ENCODE data around the gene PVRIG. TPM values are rescaled to one million over a fixed set of nuclear protein-coding genes. Genes with fewer than 3 reads are reported as not detected.

Gene PVRIG
- total RNA-seq (2022; extraction: Qiagen RNA extraction; ENCODE audit: low read depth), result 0.08 TPM in 1 of 5 replicates, not detected in the others

GRCh38 chr7:100219801-100220585, at the start of gene PVRIG:
TSS of gene PVRIG (plus strand) at chr7:100219949. CDS start at chr7:100219971, 22 bp downstream.

DNA sequence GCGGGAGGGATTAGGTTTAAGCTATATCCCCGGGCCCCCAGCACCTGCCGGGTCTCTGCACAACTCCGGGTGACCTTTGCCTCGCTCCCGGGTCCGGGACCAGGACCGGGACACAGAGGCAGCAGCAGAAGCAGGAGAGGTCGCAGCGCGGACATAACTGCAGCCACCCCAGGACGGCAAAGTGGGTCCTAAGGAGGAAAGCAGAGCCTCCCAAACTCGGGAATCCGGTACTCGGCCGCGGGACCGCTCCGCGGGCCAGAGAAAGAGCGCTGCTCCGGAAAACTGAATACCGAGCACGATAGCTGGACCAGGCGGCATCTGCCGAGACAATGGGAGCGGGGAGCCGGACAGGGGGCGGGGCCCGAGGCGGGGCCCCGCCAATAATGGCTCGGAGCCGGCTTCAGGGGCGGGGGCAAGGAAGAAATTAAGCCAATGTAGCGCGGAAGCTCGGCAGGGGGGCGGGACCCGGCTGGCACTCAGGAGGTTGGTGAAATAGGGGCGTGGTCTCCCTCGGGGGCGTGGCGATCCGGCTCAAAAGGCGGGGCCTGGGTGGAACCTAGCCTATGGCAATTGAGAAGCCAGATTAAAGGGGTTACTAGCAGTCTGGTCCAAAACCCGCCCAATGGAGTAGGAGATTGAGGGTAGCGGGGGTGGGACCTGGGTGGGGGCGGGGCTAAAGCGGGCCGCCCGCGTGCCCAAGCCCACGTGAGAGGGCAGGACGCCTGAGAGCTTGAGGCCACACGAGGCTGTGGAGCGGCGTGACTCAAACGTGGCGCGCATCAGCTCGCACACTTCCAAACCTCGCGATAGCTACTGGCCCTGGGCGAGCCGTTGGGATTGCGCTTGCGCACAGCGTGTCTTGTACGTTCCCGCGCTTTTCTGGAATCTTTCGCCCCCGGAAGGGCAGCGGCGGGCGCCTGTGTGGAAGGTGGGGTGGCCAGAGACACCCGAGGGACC, 42.4 kb upstream of the PVRIG start, which contains the start of the genes GPC2 and STAG3:
TSS of gene GPC2 (minus strand) at position 337 of the 957 bp plus-strand sequence. CDS start at position 155, 182 bp downstream.
TSS of gene STAG3 (plus strand) at position 874 of the 957 bp plus-strand sequence. CDS start 2,639 bp downstream, outside the sequence.

Other genes with a start within 250 kb of the PVRIG start
- not detected in 5 replicates for gene AZGP1, start 243.9 kb upstream of the PVRIG start, total RNA-seq (2022; extraction: Qiagen RNA extraction; ENCODE audit: low read depth)
- 6.8 to 10.2 TPM (median 9.1 TPM) in 5 replicates for gene ZKSCAN1, start 204.4 kb upstream of the PVRIG start, total RNA-seq (2022; extraction: Qiagen RNA extraction; ENCODE audit: low read depth)
- gene ZSCAN21, start 170.2 kb upstream of the PVRIG start, total RNA-seq (2022; extraction: Qiagen RNA extraction; ENCODE audit: low read depth), result 9.7 to 11.0 TPM (median 10.2 TPM) in 5 replicates
- gene ZNF3, start 138.2 kb upstream of the PVRIG start, total RNA-seq (2022; extraction: Qiagen RNA extraction; ENCODE audit: low read depth), result 20.3 to 23.8 TPM (median 21.1 TPM) in 5 replicates
- gene COPS6, start 131.0 kb upstream of the PVRIG start, total RNA-seq (2022; extraction: Qiagen RNA extraction; ENCODE audit: low read depth), result 151 to 191 TPM (median 180 TPM) in 5 replicates
- gene MCM7, start 118.6 kb upstream of the PVRIG start, total RNA-seq (2022; extraction: Qiagen RNA extraction; ENCODE audit: low read depth), result 221 to 243 TPM (median 236 TPM) in 5 replicates
- gene AP4M1, start 118.3 kb upstream of the PVRIG start, total RNA-seq (2022; extraction: Qiagen RNA extraction; ENCODE audit: low read depth), result 12.9 to 15.9 TPM (median 14.6 TPM) in 5 replicates
- 57.2 to 64.6 TPM (median 62.0 TPM) in 5 replicates for gene TAF6, start 100.6 kb upstream of the PVRIG start, total RNA-seq (2022; extraction: Qiagen RNA extraction; ENCODE audit: low read depth)
- 7.9 to 11.7 TPM (median 9.9 TPM) in 5 replicates for gene CNPY4, start 100.3 kb upstream of the PVRIG start, total RNA-seq (2022; extraction: Qiagen RNA extraction; ENCODE audit: low read depth)
- gene MBLAC1, start 93.0 kb upstream of the PVRIG start, total RNA-seq (2022; extraction: Qiagen RNA extraction; ENCODE audit: low read depth), result 2.0 to 3.1 TPM (median 2.6 TPM) in 5 replicates
- 167 to 200 TPM (median 171 TPM) in 5 replicates for gene LAMTOR4, start 71.0 kb upstream of the PVRIG start, total RNA-seq (2022; extraction: Qiagen RNA extraction; ENCODE audit: low read depth)
- gene TRAPPC14, start 61.2 kb upstream of the PVRIG start, total RNA-seq (2022; extraction: Qiagen RNA extraction; ENCODE audit: low read depth), result 9.5 to 13.5 TPM (median 13.1 TPM) in 5 replicates
- 0.07 to 0.26 TPM (median 0.10 TPM) in 3 of 5 replicates, not detected in the others for gene GAL3ST4, start 51.3 kb upstream of the PVRIG start, total RNA-seq (2022; extraction: Qiagen RNA extraction; ENCODE audit: low read depth)
- 0.32 to 1.5 TPM (median 0.84 TPM) in 5 replicates for gene GPC2, start 42.6 kb upstream of the PVRIG start, total RNA-seq (2022; extraction: Qiagen RNA extraction; ENCODE audit: low read depth)
- gene STAG3, start 42.0 kb upstream of the PVRIG start, total RNA-seq (2022; extraction: Qiagen RNA extraction; ENCODE audit: low read depth), result 0.21 to 0.72 TPM (median 0.21 TPM) in 3 of 5 replicates, not detected in the others
- not detected in 5 replicates for gene SPDYE3, start 87.8 kb downstream of the PVRIG start, total RNA-seq (2022; extraction: Qiagen RNA extraction; ENCODE audit: low read depth)
- 24.0 to 30.9 TPM (median 29.5 TPM) in 5 replicates for gene PILRB, start 138.2 kb downstream of the PVRIG start, total RNA-seq (2022; extraction: Qiagen RNA extraction; ENCODE audit: low read depth)
- gene PILRA, start 153.5 kb downstream of the PVRIG start, total RNA-seq (2022; extraction: Qiagen RNA extraction; ENCODE audit: low read depth), result 3.5 to 6.3 TPM (median 5.6 TPM) in 5 replicates
- 1.1 to 1.6 TPM (median 1.2 TPM) in 5 replicates for gene ZCWPW1, start 208.8 kb downstream of the PVRIG start, total RNA-seq (2022; extraction: Qiagen RNA extraction; ENCODE audit: low read depth)
- gene MEPCE, start 209.9 kb downstream of the PVRIG start, total RNA-seq (2022; extraction: Qiagen RNA extraction; ENCODE audit: low read depth), result 32.4 to 45.9 TPM (median 39.6 TPM) in 5 replicates
- 38.1 to 56.4 TPM (median 50.9 TPM) in 5 replicates for gene PPP1R35, start 216.5 kb downstream of the PVRIG start, total RNA-seq (2022; extraction: Qiagen RNA extraction; ENCODE audit: low read depth)
- 0.65 to 1.3 TPM (median 0.70 TPM) in 5 replicates for gene SPACDR, start 244.3 kb downstream of the PVRIG start, total RNA-seq (2022; extraction: Qiagen RNA extraction; ENCODE audit: low read depth)

Data from A549 treated with GW870086 at 1 μM for 4 hours (cell line).